Right lobe of liver (tissue), 6 donors: ENCODE results near the gene UNC79. TPM values are rescaled to one million over a fixed set of nuclear protein-coding genes. Genes with fewer than 3 reads are reported as not detected.

ENCODE experiments used
- ATAC-seq, 4 donors: fragments of 200-7000 bp; cut with Tn5 transposase; one replicate each; pipeline ENCODE4 v1.9.1; 2020; ENCODE audit warnings: mild to moderate bottlenecking in 4 of 4, moderate library complexity in 4 of 4
- DNase-seq, 3 donors: peaks; one replicate each; pipeline ENCODE4 v3.0.0-alpha.2; 2020
- H3K27ac ChIP-seq, 3 donors: fragments of 200-600 bp; one replicate each; pipeline ENCODE4 v1.8.0; 2022
- H3K27me3 ChIP-seq, 2 donors: fragments of 200-600 bp; one replicate each; pipeline ENCODE4 v1.8.0; 2022
- H3K36me3 ChIP-seq, 4 donors: fragments of 200-600 bp; sonication (generic) in 1 of 4; one replicate each; pipeline versions ENCODE4 v1.5.1 to v1.8.0; 2017 to 2022; ENCODE audit warnings: control low read depth in 1 of 4
- H3K4me1 ChIP-seq, 4 donors: fragments of 200-600 bp; sonication (generic) in 1 of 4; one replicate each; pipeline versions ENCODE4 v1.5.1 to v1.8.0; 2017 to 2022; ENCODE audit warnings: control low read depth in 1 of 4
- H3K4me3 ChIP-seq, 3 donors: fragments of 200-600 bp; one replicate each; pipeline ENCODE4 v1.8.0; 2022
- H3K9me3 ChIP-seq, 4 donors: fragments of 200-600 bp; sonication (generic) in 1 of 4; one replicate each; pipeline versions ENCODE4 v1.5.1 to v1.8.0; 2017 to 2022; ENCODE audit warnings: control low read depth in 1 of 4
- POLR2A ChIP-seq: fragments of 450-650 bp; IDR thresholded peaks from one replicate; pipeline ENCODE4 v1.6.1; 2017; ENCODE audit warnings: antibody characterized with exemption, mild to moderate bottlenecking
- WGBS: methylation state at CpG from one replicate; pipeline ENCODE4 v1.1.6; 2018; ENCODE audit warnings: low coverage, low lambda C conversion rate; ENCODE audit not compliant: insufficient coverage; ENCODE audit errors: missing lambda C conversion rate; 5-methylcytosine and 5-hydroxymethylcytosine counted together
- intact Hi-C, 2 donors: fragments of 100-400 bp; cut with DNase I; formaldehyde crosslinking; loops; one replicate each; pipeline versions ENCODE4 v1.11.2 to v1.14.1; 2022
- small RNA-seq, 2 experiments: library from RNA; depleted of rRNA; stranded (forward); fragments of <200 nt; gene quantifications; one replicate each; pipeline ENCODE3, GENCODE V24; 2016
- total RNA-seq, 6 experiments: library from RNA; depleted of rRNA in 2 of 6; stranded (reverse); fragments of >200 nt in 2 of 6; fragmentation: NEBNext Ultra II Directional in 3 of 6; extraction: Animal tissue kit (Norgen Biotek cat#: 25700) in 3 of 6; gene quantifications; one replicate each; pipeline versions ENCODE4 v1.1.0 to v1.2.4, GENCODE V29; 2016 to 2023
- TF ChIP-seq, protein P1 (sequence below), 4 donors: fragments of 200-600 bp in 3 of 4; fragments of 450-650 bp in 1 of 4; IDR thresholded peaks; one replicate each; pipeline versions ENCODE4 v1.5.1 to v1.8.0; 2016 to 2022; ENCODE audit warnings: antibody characterized with exemption in 4 of 4, mild to moderate bottlenecking in 2 of 4
- donor health status: DM: no; HTN: yes; CAD: no.
- donor health status: DM: no; HTN: no; CAD: no.
- donor health status: DM: no; HTN: no; CAD: no.
- donor health status: DM: no; HTN: yes; CAD: no.
- donor health status: DM: no; HTN: yes; CAD: no.

Gene UNC79
- total RNA-seq, 6 experiments from 2014 or later, result 0.04 to 0.10 (median 0.07) TPM; not detected in 2

DNA sequence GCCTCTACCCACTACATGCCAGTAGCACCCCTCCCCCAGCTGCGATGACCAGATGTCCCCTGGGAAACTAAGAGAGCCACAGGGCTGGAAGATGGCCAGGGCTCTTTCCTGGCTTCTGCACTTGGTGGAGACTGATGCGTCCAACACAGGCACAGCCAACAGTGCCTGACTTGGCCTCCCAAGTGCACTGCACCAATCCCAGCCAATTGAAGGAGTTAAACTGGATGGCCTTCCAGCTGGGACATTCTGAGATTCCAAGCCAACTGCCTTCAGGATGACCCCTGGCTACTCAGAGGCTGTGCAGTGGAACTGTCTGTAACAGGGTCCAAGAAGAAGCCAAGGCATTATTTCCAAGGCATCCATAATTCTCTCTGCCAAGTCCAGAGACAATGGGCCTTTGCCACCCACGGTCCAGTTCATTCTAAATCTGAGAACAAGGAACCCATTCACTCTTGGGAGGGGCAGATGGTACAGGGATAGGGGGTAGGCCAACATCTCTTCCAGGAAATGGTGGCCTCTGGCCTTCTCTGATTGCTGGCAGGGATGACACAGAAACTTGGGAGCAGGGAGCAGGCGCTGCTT lies 322.3 kb downstream of the UNC79 start:
- DNase-seq (no peak), ATAC-seq (peak in 1 of 4 donors; percentile 37)
- no peak overlapping the region for H3K4me3 ChIP-seq
- no peaks in the 10 kb centered on the region for H3K9me3 ChIP-seq
- H3K4me1 ChIP-seq, result no peaks in the 10 kb centered on the region
- intact Hi-C loops, result no loop called here
- WGBS, result 0% methylated on average over 1 of the region's 4 CpGs
- H3K27ac ChIP-seq, result no peak overlapping the region
- no peaks in the 10 kb centered on the region for H3K36me3 ChIP-seq
- TF ChIP-seq, protein P1, sequence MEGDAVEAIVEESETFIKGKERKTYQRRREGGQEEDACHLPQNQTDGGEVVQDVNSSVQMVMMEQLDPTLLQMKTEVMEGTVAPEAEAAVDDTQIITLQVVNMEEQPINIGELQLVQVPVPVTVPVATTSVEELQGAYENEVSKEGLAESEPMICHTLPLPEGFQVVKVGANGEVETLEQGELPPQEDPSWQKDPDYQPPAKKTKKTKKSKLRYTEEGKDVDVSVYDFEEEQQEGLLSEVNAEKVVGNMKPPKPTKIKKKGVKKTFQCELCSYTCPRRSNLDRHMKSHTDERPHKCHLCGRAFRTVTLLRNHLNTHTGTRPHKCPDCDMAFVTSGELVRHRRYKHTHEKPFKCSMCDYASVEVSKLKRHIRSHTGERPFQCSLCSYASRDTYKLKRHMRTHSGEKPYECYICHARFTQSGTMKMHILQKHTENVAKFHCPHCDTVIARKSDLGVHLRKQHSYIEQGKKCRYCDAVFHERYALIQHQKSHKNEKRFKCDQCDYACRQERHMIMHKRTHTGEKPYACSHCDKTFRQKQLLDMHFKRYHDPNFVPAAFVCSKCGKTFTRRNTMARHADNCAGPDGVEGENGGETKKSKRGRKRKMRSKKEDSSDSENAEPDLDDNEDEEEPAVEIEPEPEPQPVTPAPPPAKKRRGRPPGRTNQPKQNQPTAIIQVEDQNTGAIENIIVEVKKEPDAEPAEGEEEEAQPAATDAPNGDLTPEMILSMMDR (IDR thresholded peaks at IDR 0.05), result no peak
- TF ChIP-seq POLR2A, result no peak
- H3K27me3 ChIP-seq, result no peaks in the 10 kb centered on the region

DNA sequence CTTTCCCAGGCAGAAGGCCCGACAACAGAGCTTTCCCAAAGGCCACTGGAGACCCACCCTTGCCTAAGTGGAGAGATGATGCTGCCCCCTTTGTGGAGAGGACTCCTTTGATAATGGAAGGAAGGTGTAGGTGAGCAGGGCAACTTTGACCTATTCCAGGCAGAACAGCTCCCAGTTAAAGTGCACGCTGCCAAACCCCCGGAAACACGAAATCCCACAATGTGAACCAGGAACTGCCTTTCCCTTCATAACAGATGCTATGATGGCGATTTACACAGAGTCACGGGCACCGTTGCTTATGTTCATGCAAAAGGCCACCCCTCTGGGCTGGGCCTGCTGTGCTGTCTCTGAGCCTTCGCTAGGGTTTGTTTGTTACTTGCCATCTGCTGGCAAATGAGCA lies 322.9 kb downstream of the UNC79 start:
- intact Hi-C loops, result no loop called here

DNA sequence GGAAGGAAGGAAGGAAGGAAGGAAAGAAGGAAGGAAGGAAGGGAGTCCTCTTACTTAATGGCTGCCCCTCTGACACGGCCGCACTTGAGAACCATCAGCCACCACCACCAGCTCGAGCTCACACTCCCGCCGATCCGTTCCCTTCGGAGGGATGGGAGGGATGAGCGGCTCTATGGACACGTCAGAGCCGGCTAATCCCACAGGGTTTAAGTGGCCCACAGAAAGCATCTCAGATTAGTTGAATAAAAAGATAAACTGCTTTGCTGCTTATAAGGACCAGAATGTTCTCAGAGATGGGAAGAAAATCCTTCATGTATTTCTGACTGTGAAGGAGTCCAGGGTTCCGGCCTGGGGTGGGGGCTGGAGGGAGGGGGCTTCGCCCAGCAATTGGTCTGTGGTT lies 326.5 kb downstream of the UNC79 start:
- no peaks in the 10 kb centered on the region for H3K27me3 ChIP-seq
- peaks cover 0 to 13% (median 5%) of the 10 kb centered on the region in 4 donors for H3K4me1 ChIP-seq
- intact Hi-C loops, result no loop called here
- ATAC-seq (no peak), DNase-seq (no peak)
- TF ChIP-seq, protein P1 (IDR thresholded peaks at IDR 0.05), result no peak
- no peak for TF ChIP-seq POLR2A
- no peaks in the 10 kb centered on the region for H3K9me3 ChIP-seq
- 65% methylated on average over 12 of the region's 12 CpGs for WGBS
- no peak overlapping the region for H3K4me3 ChIP-seq
- H3K36me3 ChIP-seq, result no peaks in the 10 kb centered on the region
- H3K27ac ChIP-seq, result no peak overlapping the region

More for the DNA sequence above, 322.9 kb downstream of the UNC79 start:
- Histone ChIP-seq H3K4me1 (no peaks in the 10 kb centered on the region), H3K27me3 (no peaks in the 10 kb centered on the region), H3K27ac (no peak overlapping the region), H3K4me3 (no peak overlapping the region), H3K36me3 (no peaks in the 10 kb centered on the region), H3K9me3 (no peaks in the 10 kb centered on the region)
- TF ChIP-seq, protein P1 (IDR thresholded peaks at IDR 0.05), result no peak
- no peak for TF ChIP-seq POLR2A
- WGBS, result 81% methylated on average over 6 of the region's 8 CpGs
- DNase-seq, result no peak
- ATAC-seq, result no peak

Small RNA genes lying within 50 kb of the gene (small RNA-seq; reads per million reads assigned to genes)
- gene RF00019 (0 reads per million in 2 experiments), gene RF02271 (0 reads per million in 2 experiments), gene RNU6-1258P (0 reads per million in 2 experiments)

Other genes starting within 250 kb of the UNC79 start
- 10 to 100 TPM in 4 of 6 experiments, 1 to 10 TPM in 2; 9.4 to 13.5 (median 11.3) TPM for gene MOAP1, start 246.0 kb upstream of the UNC79 start, total RNA-seq
- 10 to 100 TPM in 1 of 6 experiments, 1 to 10 TPM in 5; 4.0 to 11.0 (median 7.7) TPM for gene LYSET, start 245.6 kb upstream of the UNC79 start, total RNA-seq
- 1 to 10 TPM; 4.1 to 9.0 (median 5.6) TPM for gene GON7, start 223.9 kb upstream of the UNC79 start, total RNA-seq
- 10 to 100 TPM in 2 of 6 experiments, 1 to 10 TPM in 4; 7.1 to 16.6 (median 8.4) TPM for gene UBR7, start 223.7 kb upstream of the UNC79 start, total RNA-seq
- gene BTBD7, start 97.9 kb upstream of the UNC79 start, total RNA-seq, result 10 to 100 TPM in 4 of 6 experiments, 1 to 10 TPM in 2; 8.1 to 14.3 (median 11.0) TPM
- gene COX8C, start 83.8 kb upstream of the UNC79 start, total RNA-seq, result not detected